ENCODE measurements around the gene KDM2B.

- TF ChIP-seq POLR2A (IDR thresholded peaks at IDR 0.05; ENCODE audit: low read depth) (no peak), CTCF (IDR thresholded peaks at IDR 0.05) (no peak), EP300 (IDR thresholded peaks at IDR 0.05) (no peak), POLR2AphosphoS5 (IDR thresholded peaks at IDR 0.05) (no peak)
Measured at GRCh38 chr12:121442028-121442948, 138.5 kb downstream of the KDM2B start.

All from esophagus muscularis mucosa (tissue), 4 donors.